ENCODE measurements around the gene COG2. TPM values are rescaled to one million over a fixed set of nuclear protein-coding genes. Genes with fewer than 3 reads are reported as not detected.
"Not testable (repeated sequence)": the region's sequence is repeated elsewhere in the genome, so short reads cannot be mapped to it uniquely, and the experiment has no call there.

COG2 gene
- total RNA-seq, 1 donor from 2014 or later = 9.8 TPM

DNA sequence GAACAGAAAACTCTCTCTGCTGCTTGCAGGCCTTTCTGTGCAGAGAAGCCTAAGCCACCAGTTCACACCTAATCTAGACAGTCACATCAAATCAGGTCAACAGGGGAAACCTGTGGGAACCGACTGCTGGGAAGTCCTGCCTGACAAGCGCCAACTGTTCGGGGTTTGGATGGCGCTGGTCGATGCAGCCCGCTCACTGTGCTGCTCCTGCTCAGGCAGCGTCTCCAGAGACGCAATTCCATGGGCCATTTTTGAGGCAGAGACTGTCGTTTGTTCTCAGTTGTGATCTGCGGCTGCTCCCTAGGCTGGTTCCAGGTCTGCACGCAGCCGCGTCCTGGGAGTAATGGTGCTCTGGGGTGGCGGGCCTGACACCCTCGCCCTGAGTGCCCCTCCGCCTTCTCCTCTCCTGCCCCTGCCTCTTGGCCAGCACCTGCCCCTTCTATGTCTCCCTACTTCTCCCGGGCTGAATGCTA lies 70.2 kb downstream of the COG2 start:
- DNase-seq (ENCODE audit: low spot score) (no peak), ATAC-seq (no peak)

DNA sequence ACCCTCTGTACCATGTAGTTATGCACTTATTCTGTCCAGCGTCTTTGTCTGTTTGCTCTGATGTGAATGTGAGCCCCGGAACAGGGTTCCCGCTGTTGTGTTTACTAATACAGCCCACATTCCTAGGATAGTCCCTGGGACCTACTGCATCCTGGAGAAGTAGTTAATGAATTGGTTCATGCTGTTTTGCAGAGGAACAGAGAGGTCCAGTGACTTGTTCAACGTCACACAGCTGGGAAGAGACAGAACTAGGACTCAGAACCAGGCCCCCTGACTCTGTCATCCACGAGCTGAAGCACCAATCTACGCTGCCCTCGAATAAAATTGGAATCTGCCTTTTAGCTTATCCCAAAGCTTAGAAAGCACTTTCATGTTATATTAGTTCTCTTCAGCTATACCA lies 70.9 kb downstream of the COG2 start:
- DNase-seq (ENCODE audit: low spot score) (no peak), ATAC-seq (no peak)

- DNase-seq (ENCODE audit: low spot score) (no peak), ATAC-seq (no peak)
Measured at GRCh38 chr1:230713547-230713914, 71.2 kb downstream of the COG2 start.

DNA sequence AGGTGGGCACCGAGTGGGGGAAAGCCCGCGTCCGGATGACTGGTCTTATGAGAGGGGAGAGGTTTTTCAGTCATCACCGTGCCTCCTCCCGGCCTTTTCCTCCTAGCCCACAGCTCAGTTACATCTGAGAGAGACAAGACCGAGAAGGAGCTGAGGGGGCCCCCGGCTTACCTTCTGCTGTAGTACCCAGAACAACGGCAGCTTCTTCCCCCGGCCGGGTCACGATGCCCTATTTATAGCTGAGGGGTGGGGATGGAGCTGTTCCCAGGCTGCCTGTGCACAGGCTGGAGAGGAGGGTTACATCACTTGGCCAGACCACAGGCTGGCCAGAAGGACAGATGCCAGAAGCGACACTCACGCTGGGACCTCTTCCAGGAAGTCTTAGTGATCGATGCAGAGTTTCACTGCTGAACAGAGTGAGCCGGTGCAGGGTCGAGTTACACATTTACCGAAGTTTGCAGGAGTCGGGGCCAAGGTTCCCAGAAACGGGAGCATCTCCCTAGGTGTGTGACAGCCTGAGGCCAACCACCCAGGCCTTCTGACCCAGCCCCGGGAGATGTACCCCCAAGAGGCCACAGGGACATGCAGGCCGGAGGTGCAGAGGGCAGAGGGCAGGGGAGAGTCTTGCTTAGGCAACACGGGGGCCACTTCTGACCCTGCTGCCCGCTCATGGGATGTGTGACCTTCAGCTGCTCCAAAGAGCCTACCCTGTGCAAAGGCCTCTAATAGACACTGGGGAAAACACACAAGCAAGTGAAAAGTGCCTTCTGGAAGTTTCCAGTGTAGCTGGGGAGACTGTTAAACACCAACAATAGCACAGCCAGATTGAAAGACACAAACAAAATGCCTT lies 71.9 kb downstream of the COG2 start, which contains the start of gene AGT:
AGT (minus strand) TSS at position 208 of the 850 bp plus-strand sequence. CDS start 3,299 bp downstream, outside the sequence.
- DNase-seq (ENCODE audit: low spot score) = peak; percentile 98
- peak; percentile 57 for ATAC-seq

DNA sequence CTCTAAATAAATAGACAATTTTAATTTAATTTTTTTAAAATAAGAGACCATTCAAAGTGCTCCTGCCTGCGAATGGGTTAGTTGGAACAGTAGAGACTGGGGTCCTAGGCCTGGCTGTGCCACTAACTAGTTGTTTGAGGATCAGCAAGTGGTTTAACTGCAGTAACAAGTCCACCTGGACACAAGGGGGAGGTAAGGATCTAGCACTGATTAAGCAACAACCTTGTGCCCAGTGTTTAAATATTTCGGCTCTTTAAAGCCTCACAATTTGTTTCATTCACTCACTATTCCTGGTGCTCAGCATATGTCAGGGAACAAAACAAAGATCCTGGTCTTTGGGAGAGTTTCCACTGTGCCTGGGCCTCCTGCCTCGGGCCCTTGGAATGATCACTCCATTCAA lies 73.2 kb downstream of the COG2 start:
- no peak for DNase-seq (ENCODE audit: low spot score)
- ATAC-seq = peak; percentile 15

- not testable (repeated sequence) for ATAC-seq; DNase-seq (ENCODE audit: low spot score)
Measured at GRCh38 chr1:230716453-230716852, 74.2 kb downstream of the COG2 start.

- no peak for ATAC-seq
Measured at GRCh38 chr1:230717251-230717650, 75.0 kb downstream of the COG2 start.

GRCh38 chr1:230721849-230722522 lies 79.7 kb downstream of the COG2 start:
- not testable (repeated sequence) for DNase-seq (ENCODE audit: low spot score); ATAC-seq

More at GRCh38 chr1:230717251-230717650, 75.0 kb downstream of the COG2 start:
- no peak for DNase-seq (ENCODE audit: low spot score)

DNA sequence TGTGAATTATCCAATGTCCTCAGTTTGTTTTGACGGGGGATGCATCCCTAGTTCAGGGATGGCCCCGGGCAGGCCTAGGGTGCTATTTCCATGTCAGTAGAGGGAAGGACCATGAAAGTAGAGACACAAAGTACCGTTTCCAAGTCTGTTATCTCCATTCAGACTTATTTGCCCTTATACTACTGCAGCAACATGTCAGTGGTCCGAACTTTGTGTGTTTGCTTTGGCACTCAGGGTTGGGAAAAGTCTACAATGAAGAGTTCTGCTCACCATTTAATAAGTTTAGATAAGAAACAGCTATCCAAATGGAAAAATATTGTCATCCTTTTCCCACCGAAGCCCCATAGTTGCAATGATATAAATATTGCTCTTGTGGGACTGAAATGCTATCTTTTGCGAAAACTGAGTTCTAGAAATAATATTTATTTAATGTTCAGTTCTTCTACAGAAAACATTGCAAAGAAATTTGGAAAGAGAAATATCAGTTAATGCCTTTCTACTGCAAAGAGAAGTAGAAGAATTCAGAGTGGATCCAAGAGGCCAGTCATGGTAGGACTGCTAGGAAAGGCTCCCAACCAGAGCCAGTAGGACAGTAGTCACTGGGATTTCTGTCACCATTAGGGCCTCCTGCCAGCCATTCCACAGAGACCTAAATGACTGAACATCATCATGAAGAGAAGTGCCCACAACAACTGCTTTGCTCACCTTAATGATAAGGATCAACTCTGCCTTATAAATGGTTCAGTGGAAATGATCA lies 83.2 kb downstream of the COG2 start:
- DNase-seq (ENCODE audit: low spot score) = peak; percentile 84
- peak; percentile 70 for ATAC-seq

GRCh38 chr1:230728710-230729392 lies 86.6 kb downstream of the COG2 start:
- ATAC-seq (peak; percentile 77), DNase-seq (ENCODE audit: low spot score) (peak; percentile 98)

DNA sequence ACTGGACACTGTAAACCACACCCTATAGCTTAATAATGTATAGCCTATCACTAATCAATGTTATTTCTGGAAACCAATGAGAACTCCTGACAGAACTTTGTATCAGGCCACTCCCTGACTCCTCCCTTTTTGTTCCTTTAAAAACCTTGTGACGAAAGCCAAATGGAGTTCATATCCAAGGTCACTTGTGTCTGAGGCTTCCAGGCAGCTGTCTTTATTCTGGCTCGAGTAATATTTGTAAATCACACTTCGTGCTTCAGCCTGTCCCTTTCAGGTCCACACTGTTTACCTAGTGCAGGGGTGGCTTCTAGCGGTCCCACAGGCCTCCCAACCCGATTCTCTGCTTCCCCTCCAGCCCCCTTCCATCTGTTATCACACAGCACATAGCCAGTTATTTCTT lies 88.7 kb downstream of the COG2 start:
- peak; percentile 69 for DNase-seq (ENCODE audit: low spot score)
- peak; percentile 69 for ATAC-seq

- DNase-seq (ENCODE audit: low spot score) (no peak), ATAC-seq (no peak)
Measured at GRCh38 chr1:230735447-230735846, 93.2 kb downstream of the COG2 start.

DNA sequence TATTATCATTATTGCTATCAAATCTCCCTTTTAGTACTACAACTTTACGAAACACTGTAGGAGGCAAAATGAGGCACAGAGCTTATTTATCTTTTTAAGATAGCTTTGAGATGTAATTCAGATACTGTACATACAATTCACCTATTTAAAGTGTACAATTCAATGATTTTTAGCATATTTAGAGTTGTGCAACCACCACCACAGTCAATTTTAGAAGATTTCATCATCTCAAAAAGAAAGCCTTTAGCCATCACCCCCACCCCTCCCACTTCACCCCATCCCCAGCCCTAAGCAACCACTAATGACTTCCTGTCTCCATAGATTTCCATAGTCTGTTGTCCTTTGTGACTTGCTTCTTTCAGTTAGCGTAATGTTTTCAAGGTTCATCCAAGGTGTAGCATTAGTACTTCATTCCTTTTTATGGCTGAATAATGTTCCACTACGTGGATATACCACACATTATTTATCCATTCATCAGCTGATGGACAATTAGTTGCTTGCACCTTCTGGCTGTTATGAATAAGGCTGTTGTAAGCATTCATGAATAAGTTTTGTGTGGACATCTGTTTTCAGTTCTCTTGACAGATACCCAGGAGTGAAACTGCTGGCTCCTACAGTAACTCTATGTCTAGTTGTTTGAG lies 95.5 kb downstream of the COG2 start:
- ATAC-seq (no peak), DNase-seq (ENCODE audit: low spot score) (no peak)

GRCh38 chr1:230739564-230740290 lies 97.4 kb downstream of the COG2 start:
- DNase-seq (ENCODE audit: low spot score) = no peak
- ATAC-seq = no peak

Other genes starting within 250 kb of the COG2 start
- 7.5 TPM for gene PGBD5, start 216.1 kb upstream of the COG2 start, total RNA-seq
- 2,376 TPM for gene AGT, start 71.6 kb downstream of the COG2 start, total RNA-seq
- gene CAPN9, start 104.9 kb downstream of the COG2 start, total RNA-seq = not detected
- gene C1orf198, start 226.0 kb downstream of the COG2 start, total RNA-seq = 4.6 TPM